H1 (cell line): ENCODE results near the gene FAM210A. TPM values are rescaled to one million over a fixed set of nuclear protein-coding genes. Genes with fewer than 3 reads are reported as not detected.

Experiments used
- GTF2F1 ChIP-seq: IDR thresholded peaks from 2 replicates; pipeline ENCODE4 v1.6.1; 2012; ENCODE audit warnings: low read depth, low read length, improper control_type of control experiment, borderline replicate concordance
- PHF8 ChIP-seq: fragments of 200-600 bp; sonication (generic); conservative IDR thresholded peaks from 2 replicates; pipeline ENCODE4 v1.7.1; 2012; ENCODE audit warnings: low read depth, mild to moderate bottlenecking, inconsistent platforms, low read length, moderate library complexity
- POLR2AphosphoS5 ChIP-seq: IDR thresholded peaks from 2 replicates; pipeline ENCODE4 v1.6.1; 2011; ENCODE audit warnings: low read depth, low read length
- POU5F1 ChIP-seq: IDR thresholded peaks from 2 replicates; pipeline ENCODE4 v1.6.1; 2011; ENCODE audit warnings: low read depth, mild to moderate bottlenecking, low read length, moderate library complexity
- SIX5 ChIP-seq: IDR thresholded peaks from 2 replicates; pipeline ENCODE4 v1.6.1; 2011; ENCODE audit warnings: mild to moderate bottlenecking, low read depth, low read length
- SP1 ChIP-seq: IDR thresholded peaks from 2 replicates; pipeline ENCODE4 v1.6.1; 2011; ENCODE audit warnings: low read depth, low read length
- polyA plus RNA-seq, 7 experiments: library from polyadenylated mRNA; depleted of rRNA in 3 of 7; stranded (reverse) in 5 of 7; unstranded in 2 of 7; fragments of >200 nt in 5 of 7; fragments of 200-250 nt in 2 of 7; gene quantifications; 1 replicate in 5 of 7; 2 replicates in 1 of 7; 4 replicates in 1 of 7; pipeline versions ENCODE4 v1.2.1 to v1.2.3, GENCODE V29; 2011 to 2013; ENCODE audit warnings: missing spikeins in 2 of 7, mixed read lengths in 2 of 7
- total RNA-seq: library from RNA; stranded (reverse); fragmentation: NEBNext Ultra II Directional; extraction: Animal tissue kit (Norgen Biotek cat#: 25700); gene quantifications from 2 replicates; pipeline ENCODE4 v1.2.1, GENCODE V29; 2021

FAM210A gene
- total and polyA plus RNA-seq, 2 of the 8 experiments (the other 6 are each of a cell fraction or from before 2014, with no cell fraction given), result 8.2 to 25.4 TPM

- TF ChIP-seq SIX5 (no peak), POU5F1 (no peak), POLR2AphosphoS5 (no peak), GTF2F1 (no peak), SP1 (no peak), PHF8 (no peak)
These were observed 13.8 kb downstream of the FAM210A start (continued) for GRCh38 chr18:13712400-13713131.
